GM12878 (cell line): Measurements from ENCODE around the gene PIP4K2A. TPM values are rescaled to one million over a fixed set of nuclear protein-coding genes. Genes with fewer than 3 reads are reported as not detected.
"Not testable (repeated sequence)": the region's sequence is repeated elsewhere in the genome, so short reads cannot be mapped to it uniquely, and the experiment has no call there.

Experiments used
- ATAC-seq: fragments of 200-7000 bp; cut with Tn5 transposase; 3 replicates; pipeline ENCODE4 v1.9.1; 2020; ENCODE audit warnings: mild to moderate bottlenecking, moderate library complexity
- BruUV-seq: library from RNA; stranded (reverse); fragments of 400-500 nt; replicated peaks from 2 replicates; lab custom pipeline; 2021; lab: Mats Ljungman, UMichigan
- CTCF ChIA-PET: fragments of 300-600 bp; sonication (Branson Sonifier 250); formaldehyde crosslinking; extraction: SDS; loops from one replicate; lab custom pipeline; 2021; ENCODE audit warnings: inconsistent platforms; lab: Yijun Ruan, JAX
- POLR2A ChIA-PET: fragments of 350-600 bp; formaldehyde crosslinking; extraction: SDS; loops from one replicate; lab custom pipeline; 2021; ENCODE audit warnings: inconsistent platforms; lab: Charles Lee
- RAD21 ChIA-PET: fragments of 300-600 bp; sonication (Branson Sonifier 250); formaldehyde crosslinking; loops from one replicate; lab custom pipeline; 2023; ENCODE audit warnings: antibody characterized with exemption; ENCODE audit not compliant: unreplicated experiment; lab: Charles Lee
- SMC1A ChIA-PET: fragments of 300-600 bp; sonication (Branson Sonifier 250); formaldehyde crosslinking; loops from one replicate; lab custom pipeline; 2023; ENCODE audit not compliant: unreplicated experiment, uncharacterized antibody; lab: Charles Lee
- DNase-seq: peaks from one replicate; pipeline ENCODE4 v3.0.0-alpha.2; 2011; ENCODE audit warnings: low read depth, low spot score
- FAIRE-seq: peaks from 3 replicates; lab custom pipeline; 2011; peaks lifted over from hg19 to GRCh38; lab: Jason Lieb, UNC
- H2AFZ ChIP-seq: 2 replicates; pipeline ENCODE4 v1.6.0; 2011; ENCODE audit warnings: low read depth, low read length, control low read depth; ENCODE audit not compliant: control insufficient read depth
- H3K27ac ChIP-seq: 2 replicates; pipeline ENCODE4 v1.5.1; 2011; ENCODE audit warnings: control low read depth; ENCODE audit not compliant: control insufficient read depth, insufficient read depth
- H3K27me3 ChIP-seq, 2 experiments: replicated peaks in 1 of 2; 2 replicates each; pipeline versions ENCODE4 v1.6.0 to v1.6.1; 2011; ENCODE audit warnings: low read length in 1 of 2; ENCODE audit not compliant: control insufficient read depth in 2 of 2, insufficient read depth in 2 of 2
- H3K36me3 ChIP-seq, 2 experiments: 2 replicates each; pipeline ENCODE4 v1.5.1; 2011; ENCODE audit warnings: low read length in 1 of 2; ENCODE audit not compliant: control insufficient read depth in 2 of 2, insufficient read depth in 2 of 2
- H3K4me1 ChIP-seq: 2 replicates; pipeline ENCODE4 v1.6.1; 2011; ENCODE audit warnings: mild to moderate bottlenecking, low read length, moderate library complexity, mixed read lengths; ENCODE audit not compliant: control insufficient read depth, insufficient read depth
- H3K4me2 ChIP-seq: 2 replicates; pipeline ENCODE4 v1.6.0; 2011; ENCODE audit warnings: control low read depth; ENCODE audit not compliant: control insufficient read depth, insufficient read depth
- H3K4me3 ChIP-seq: fragments of 200-600 bp; sonication (generic); 2 replicates; pipeline ENCODE4 v1.5.1; 2016
- H3K79me2 ChIP-seq: 2 replicates; pipeline ENCODE4 v1.6.0; 2011; ENCODE audit warnings: low read length; ENCODE audit not compliant: control insufficient read depth, insufficient read depth
- H3K9ac ChIP-seq: 2 replicates; pipeline ENCODE4 v1.8.0; 2011; ENCODE audit warnings: low read length, control low read depth, mixed read lengths; ENCODE audit not compliant: control insufficient read depth, insufficient read depth
- H3K9me3 ChIP-seq: replicated peaks from 3 replicates; pipeline ENCODE4 v1.5.1; 2011; ENCODE audit warnings: mild to moderate bottlenecking, low read length; ENCODE audit not compliant: control insufficient read depth, insufficient read depth
- H4K20me1 ChIP-seq: 2 replicates; pipeline ENCODE4 v1.6.0; 2011; ENCODE audit not compliant: control insufficient read depth, insufficient read depth
- CEBPZ ChIP-seq: fragments of 150-350 bp; IDR thresholded peaks from 2 replicates; pipeline ENCODE4 v1.6.1; 2016; ENCODE audit warnings: low read depth, low read length
- GABPA ChIP-seq: IDR thresholded peaks from 2 replicates; pipeline ENCODE4 v1.6.1; 2014; ENCODE audit warnings: antibody characterized with exemption, low read depth, mild to moderate bottlenecking, inconsistent platforms
- KAT2A ChIP-seq: conservative IDR thresholded peaks from 2 replicates; pipeline ENCODE4 v1.6.1; 2011; ENCODE audit warnings: low read depth, low read length; ENCODE audit not compliant: control insufficient read depth
- NBN ChIP-seq: fragments of 450-650 bp; IDR thresholded peaks from 2 replicates; pipeline ENCODE4 v1.6.1; 2016
- ZNF24 ChIP-seq: fragments of 450-650 bp; IDR thresholded peaks from 2 replicates; pipeline ENCODE4 v1.6.1; 2017; ENCODE audit warnings: antibody characterized with exemption, mild to moderate bottlenecking
- WGBS: methylation state at CpG from one replicate; pipeline ENCODE4 v1.1.6; 2016; ENCODE audit warnings: low lambda C conversion rate; ENCODE audit not compliant: insufficient replicate concordance, insufficient coverage; ENCODE audit errors: missing lambda C conversion rate; 5-methylcytosine and 5-hydroxymethylcytosine counted together
- in situ Hi-C: fragments of 300-500 bp; cut with MboI; formaldehyde crosslinking; loops from 9 replicates; pipeline ENCODE4 v1.14.3; 2018; ENCODE audit warnings: mixed read lengths
- intact Hi-C: fragments of 100-400 bp; cut with micrococcal nuclease; formaldehyde crosslinking; loops from one replicate; pipeline ENCODE4 v1.14.2; 2022; ENCODE audit not compliant: unreplicated experiment
- polyA plus RNA-seq, 11 experiments: library from polyadenylated mRNA; depleted of rRNA in 4 of 11; unstranded in 6 of 11; stranded (reverse) in 5 of 11; fragments of >200 nt; fragmentation: Nextera tagmentation in 4 of 11; fragmentation: Illumina TruSeq in 1 of 11; extraction: Ambion mirVana in 4 of 11; extraction: Trizol in 1 of 11; gene quantifications; 1 replicate in 1 of 11; 2 replicates in 10 of 11; pipeline versions ENCODE4 v1.2.1 to v1.2.3, GENCODE V29; 2011 to 2016; ENCODE audit warnings: inconsistent platforms in 2 of 11, missing spikeins in 2 of 11, low read depth in 1 of 11
- total RNA-seq, 4 experiments: library from RNA; depleted of rRNA in 3 of 4; stranded (reverse); fragments of >200 nt in 3 of 4; fragmentation: Illumina TruSeq in 1 of 4; extraction: Trizol in 1 of 4; gene quantifications; 2 replicates each; pipeline versions ENCODE4 v1.2.1 to v1.2.3, GENCODE V29; 2013 to 2021
- TF ChIP-seq, protein P1 (sequence below): fragments of 450-650 bp; IDR thresholded peaks from 2 replicates; pipeline ENCODE4 v1.6.1; 2017; ENCODE audit warnings: mild to moderate bottlenecking, moderate library complexity

The PIP4K2A gene
- total and polyA plus RNA-seq, 10 of the 15 experiments (the other 5 are each of a cell fraction or from before 2014, with no cell fraction given): 54.3 to 139 (median 84.4) TPM

- TF ChIP-seq NBN (0 out of 2 replicates have a peak, but pooled peaks have one; percentile 49), GABPA (no peak)
These were observed 28.3 kb upstream of the PIP4K2A start (continued) for GRCh38 chr10:22742678-22743077.

DNA sequence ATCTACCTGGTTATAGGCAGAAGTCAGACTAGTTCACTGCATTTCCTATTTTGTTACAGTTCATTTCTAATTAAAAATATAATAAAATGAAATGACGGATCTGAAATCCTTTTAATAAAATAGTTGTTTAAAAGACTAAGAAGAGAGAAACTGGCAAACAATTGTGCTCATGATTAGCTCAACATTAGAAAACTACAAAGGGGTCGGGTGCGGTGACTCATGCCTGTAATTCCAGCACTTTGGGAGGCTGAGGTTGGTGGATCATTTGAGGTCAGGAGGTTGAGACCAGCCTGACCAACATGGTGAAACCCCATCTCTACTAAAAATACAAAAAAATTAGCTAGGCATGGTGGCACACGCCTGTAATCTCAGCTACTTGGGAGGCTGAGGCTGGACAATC is 27.3 kb upstream of the PIP4K2A start:
- H4K20me1 ChIP-seq, H3K9ac ChIP-seq, ATAC-seq, H3K4me2 ChIP-seq, H3K36me3 ChIP-seq, H3K27me3 ChIP-seq, DNase-seq, BruUV-seq, H3K4me3 ChIP-seq, H3K27ac ChIP-seq, in situ Hi-C loops, intact Hi-C loops, H3K9me3 ChIP-seq, H3K79me2 ChIP-seq, H2AFZ ChIP-seq, H3K4me1 ChIP-seq, FAIRE-seq: not testable (repeated sequence)
- WGBS: 74% methylated on average over 4 of the region's 4 CpGs
- POLR2A ChIA-PET: interaction anchor here (1.1 to 1.4 kb wide), 3 partner anchors 11 to 41 kb away, joined by 3 to 11 read pairs (median 4); no protein-coding TSS in a partner anchor
- RAD21 ChIA-PET: interaction anchor here (1.5 to 3.1 kb wide), 3 partner anchors 18 to 136 kb away, joined by 5 to 11 read pairs (median 5); no protein-coding TSS in a partner anchor
- SMC1A ChIA-PET: interaction anchor here (0.6 to 3.7 kb wide), 13 partner anchors 9 to 127 kb away, joined by 3 to 17 read pairs (median 4); no protein-coding TSS in a partner anchor
- CTCF ChIA-PET: interaction anchor here (1.1 to 4.7 kb wide), 4 partner anchors 10 to 22 kb away, joined by 3 to 20 read pairs (median 4); no protein-coding TSS in a partner anchor

GRCh38 chr10:22740180-22740579 is 25.8 kb upstream of the PIP4K2A start:
- ChIA-PET POLR2A (no interaction called here), SMC1A (interaction anchor here (1.0 to 3.7 kb wide), 6 partner anchors 9 to 24 kb away, joined by 4 to 17 read pairs (median 6); no protein-coding TSS in a partner anchor), RAD21 (interaction anchor here (0.6 to 1.7 kb wide), 2 partner anchors 9 to 21 kb away, joined by 3 to 6 read pairs; no protein-coding TSS in a partner anchor), CTCF (interaction anchor here (4.7 kb wide), 1 partner anchor 14 kb away, joined by 20 read pairs; no protein-coding TSS in a partner anchor)
- no peak for FAIRE-seq
- intact Hi-C loops: no loop called here
- Histone ChIP-seq H3K4me1 (peaks cover 10% of the 10 kb centered on the region), H3K4me2 (no peak overlapping the region), H3K9me3 (peaks cover 3% of the 10 kb centered on the region; the same call in 2 of the 3 replicates), H3K27me3 (no peaks in the 10 kb centered on the region), H3K36me3 (no peaks in the 10 kb centered on the region), H3K27ac (no peak overlapping the region), H3K9ac (no peak overlapping the region), H4K20me1 (no peaks in the 10 kb centered on the region), H2AFZ (no peak overlapping the region), H3K79me2 (no peaks in the 10 kb centered on the region), H3K4me3 (no peak overlapping the region)
- ATAC-seq: no peak
- in situ Hi-C loops: no loop called here
- no TSS peak for BruUV-seq
- no peak for DNase-seq
- 79% methylated on average over 2 of the region's 2 CpGs for WGBS
- TF ChIP-seq, protein P1, sequence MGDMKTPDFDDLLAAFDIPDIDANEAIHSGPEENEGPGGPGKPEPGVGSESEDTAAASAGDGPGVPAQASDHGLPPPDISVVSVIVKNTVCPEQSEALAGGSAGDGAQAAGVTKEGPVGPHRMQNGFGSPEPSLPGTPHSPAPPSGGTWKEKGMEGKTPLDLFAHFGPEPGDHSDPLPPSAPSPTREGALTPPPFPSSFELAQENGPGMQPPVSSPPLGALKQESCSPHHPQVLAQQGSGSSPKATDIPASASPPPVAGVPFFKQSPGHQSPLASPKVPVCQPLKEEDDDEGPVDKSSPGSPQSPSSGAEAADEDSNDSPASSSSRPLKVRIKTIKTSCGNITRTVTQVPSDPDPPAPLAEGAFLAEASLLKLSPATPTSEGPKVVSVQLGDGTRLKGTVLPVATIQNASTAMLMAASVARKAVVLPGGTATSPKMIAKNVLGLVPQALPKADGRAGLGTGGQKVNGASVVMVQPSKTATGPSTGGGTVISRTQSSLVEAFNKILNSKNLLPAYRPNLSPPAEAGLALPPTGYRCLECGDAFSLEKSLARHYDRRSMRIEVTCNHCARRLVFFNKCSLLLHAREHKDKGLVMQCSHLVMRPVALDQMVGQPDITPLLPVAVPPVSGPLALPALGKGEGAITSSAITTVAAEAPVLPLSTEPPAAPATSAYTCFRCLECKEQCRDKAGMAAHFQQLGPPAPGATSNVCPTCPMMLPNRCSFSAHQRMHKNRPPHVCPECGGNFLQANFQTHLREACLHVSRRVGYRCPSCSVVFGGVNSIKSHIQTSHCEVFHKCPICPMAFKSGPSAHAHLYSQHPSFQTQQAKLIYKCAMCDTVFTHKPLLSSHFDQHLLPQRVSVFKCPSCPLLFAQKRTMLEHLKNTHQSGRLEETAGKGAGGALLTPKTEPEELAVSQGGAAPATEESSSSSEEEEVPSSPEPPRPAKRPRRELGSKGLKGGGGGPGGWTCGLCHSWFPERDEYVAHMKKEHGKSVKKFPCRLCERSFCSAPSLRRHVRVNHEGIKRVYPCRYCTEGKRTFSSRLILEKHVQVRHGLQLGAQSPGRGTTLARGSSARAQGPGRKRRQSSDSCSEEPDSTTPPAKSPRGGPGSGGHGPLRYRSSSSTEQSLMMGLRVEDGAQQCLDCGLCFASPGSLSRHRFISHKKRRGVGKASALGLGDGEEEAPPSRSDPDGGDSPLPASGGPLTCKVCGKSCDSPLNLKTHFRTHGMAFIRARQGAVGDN: no peak
- no peak for TF ChIP-seq KAT2A
- TF ChIP-seq CEBPZ: no peak
- no peak for TF ChIP-seq ZNF24
